Kasumi-1 (cell line): ENCODE measurements around the gene RNF141.

Experiments used
- DNase-seq, 2 experiments: peaks; one replicate each; lab custom pipeline; 2025; lab: John Stamatoyannopoulos, UW

RNF141 gene

GRCh38 chr11:10498426-10499250 is 42.3 kb downstream of the RNF141 start:
- DNase-seq = no peak

- DNase-seq = no peak
These were observed 43.0 kb downstream of the RNF141 start for GRCh38 chr11:10498022-10498400.

GRCh38 chr11:10497371-10498021 is 43.5 kb downstream of the RNF141 start:
- no peak for DNase-seq

GRCh38 chr11:10496296-10496936 is 44.6 kb downstream of the RNF141 start:
- DNase-seq = no peak

- DNase-seq = no peak
These were observed 45.6 kb downstream of the RNF141 start for GRCh38 chr11:10495464-10495786.

GRCh38 chr11:10494636-10495463 is 46.1 kb downstream of the RNF141 start:
- DNase-seq = no peak

- DNase-seq = no peak
These were observed 47.8 kb downstream of the RNF141 start for GRCh38 chr11:10493041-10493663.

GRCh38 chr11:10492084-10492483 is 48.9 kb downstream of the RNF141 start:
- DNase-seq = no peak

- DNase-seq = no peak
These were observed 50.4 kb downstream of the RNF141 start for GRCh38 chr11:10490398-10491241.

- DNase-seq = no peak
These were observed 51.0 kb downstream of the RNF141 start for GRCh38 chr11:10490032-10490397.

- DNase-seq = no peak
These were observed 51.9 kb downstream of the RNF141 start for GRCh38 chr11:10488934-10489691.

GRCh38 chr11:10488121-10488933 is 52.7 kb downstream of the RNF141 start:
- DNase-seq = no peak

GRCh38 chr11:10487002-10487647 is 53.9 kb downstream of the RNF141 start:
- DNase-seq = no peak

GRCh38 chr11:10486161-10486840 is 54.7 kb downstream of the RNF141 start:
- no peak for DNase-seq

- no peak for DNase-seq
These were observed 55.3 kb downstream of the RNF141 start for GRCh38 chr11:10485646-10486045.

- no peak for DNase-seq
These were observed 56.4 kb downstream of the RNF141 start for GRCh38 chr11:10484461-10485180.

- DNase-seq = no peak
These were observed 57.4 kb downstream of the RNF141 start for GRCh38 chr11:10483584-10483983.

- DNase-seq = no peak
These were observed 57.8 kb downstream of the RNF141 start for GRCh38 chr11:10483174-10483573.
